Esophagus squamous epithelium (tissue), 4 donors: ENCODE results near the gene CCDC186.

Experiments used
- POLR2A ChIP-seq, 4 donors: fragments of 450-650 bp; IDR thresholded peaks; one replicate each; pipeline ENCODE4 v1.6.1; 2017; ENCODE audit warnings: antibody characterized with exemption in 4 of 4, mild to moderate bottlenecking in 4 of 4, moderate library complexity in 3 of 4
- TF ChIP-seq, protein P1 (sequence below), 6 experiments: fragments of 450-650 bp in 4 of 6; fragments of 200-600 bp in 2 of 6; sonication (generic) in 2 of 6; IDR thresholded peaks; one replicate each; pipeline ENCODE4 v1.5.1; 2016 to 2019; ENCODE audit warnings: antibody characterized with exemption in 6 of 6, mild to moderate bottlenecking in 4 of 6, moderate library complexity in 4 of 6

GRCh38 chr10:114172216-114172615, 1.8 kb downstream of the CCDC186 start:
- no peak for TF ChIP-seq POLR2A (IDR thresholded peaks at IDR 0.05)
- TF ChIP-seq, protein P1, sequence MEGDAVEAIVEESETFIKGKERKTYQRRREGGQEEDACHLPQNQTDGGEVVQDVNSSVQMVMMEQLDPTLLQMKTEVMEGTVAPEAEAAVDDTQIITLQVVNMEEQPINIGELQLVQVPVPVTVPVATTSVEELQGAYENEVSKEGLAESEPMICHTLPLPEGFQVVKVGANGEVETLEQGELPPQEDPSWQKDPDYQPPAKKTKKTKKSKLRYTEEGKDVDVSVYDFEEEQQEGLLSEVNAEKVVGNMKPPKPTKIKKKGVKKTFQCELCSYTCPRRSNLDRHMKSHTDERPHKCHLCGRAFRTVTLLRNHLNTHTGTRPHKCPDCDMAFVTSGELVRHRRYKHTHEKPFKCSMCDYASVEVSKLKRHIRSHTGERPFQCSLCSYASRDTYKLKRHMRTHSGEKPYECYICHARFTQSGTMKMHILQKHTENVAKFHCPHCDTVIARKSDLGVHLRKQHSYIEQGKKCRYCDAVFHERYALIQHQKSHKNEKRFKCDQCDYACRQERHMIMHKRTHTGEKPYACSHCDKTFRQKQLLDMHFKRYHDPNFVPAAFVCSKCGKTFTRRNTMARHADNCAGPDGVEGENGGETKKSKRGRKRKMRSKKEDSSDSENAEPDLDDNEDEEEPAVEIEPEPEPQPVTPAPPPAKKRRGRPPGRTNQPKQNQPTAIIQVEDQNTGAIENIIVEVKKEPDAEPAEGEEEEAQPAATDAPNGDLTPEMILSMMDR (IDR thresholded peaks at IDR 0.05) = no peak
